PC-3 (cell line): ENCODE data around the gene CFD.

ENCODE experiments used
- EZH2 ChIP-seq: fragments of 300-600 bp; sonication (generic); IDR thresholded peaks from one replicate; pipeline ENCODE4 v1.6.1; 2017; ENCODE audit warnings: antibody characterized with exemption, mild to moderate bottlenecking, low read length; ENCODE audit not compliant: unreplicated experiment
- TF ChIP-seq, protein P1 (sequence below): fragments of 300-600 bp; sonication (generic); conservative IDR thresholded peaks from 2 replicates; pipeline ENCODE4 v1.5.1; 2017; ENCODE audit warnings: antibody characterized with exemption, low read depth, mild to moderate bottlenecking, low read length

- TF ChIP-seq, protein P1, sequence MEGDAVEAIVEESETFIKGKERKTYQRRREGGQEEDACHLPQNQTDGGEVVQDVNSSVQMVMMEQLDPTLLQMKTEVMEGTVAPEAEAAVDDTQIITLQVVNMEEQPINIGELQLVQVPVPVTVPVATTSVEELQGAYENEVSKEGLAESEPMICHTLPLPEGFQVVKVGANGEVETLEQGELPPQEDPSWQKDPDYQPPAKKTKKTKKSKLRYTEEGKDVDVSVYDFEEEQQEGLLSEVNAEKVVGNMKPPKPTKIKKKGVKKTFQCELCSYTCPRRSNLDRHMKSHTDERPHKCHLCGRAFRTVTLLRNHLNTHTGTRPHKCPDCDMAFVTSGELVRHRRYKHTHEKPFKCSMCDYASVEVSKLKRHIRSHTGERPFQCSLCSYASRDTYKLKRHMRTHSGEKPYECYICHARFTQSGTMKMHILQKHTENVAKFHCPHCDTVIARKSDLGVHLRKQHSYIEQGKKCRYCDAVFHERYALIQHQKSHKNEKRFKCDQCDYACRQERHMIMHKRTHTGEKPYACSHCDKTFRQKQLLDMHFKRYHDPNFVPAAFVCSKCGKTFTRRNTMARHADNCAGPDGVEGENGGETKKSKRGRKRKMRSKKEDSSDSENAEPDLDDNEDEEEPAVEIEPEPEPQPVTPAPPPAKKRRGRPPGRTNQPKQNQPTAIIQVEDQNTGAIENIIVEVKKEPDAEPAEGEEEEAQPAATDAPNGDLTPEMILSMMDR, result no peak
- no peak for TF ChIP-seq EZH2
Measured at GRCh38 chr19:850979-851335, 8.5 kb upstream of the CFD start.
